HG03108 (cell line): ENCODE data around the gene WIF1.

Experiments
- ATAC-seq: cut with Tn5 transposase; IDR thresholded peaks from one replicate; pipeline ENCODE4 v1.9.1; 2021; ENCODE audit warnings: moderate library complexity; ENCODE audit not compliant: unreplicated experiment

WIF1 gene

GRCh38 chr12:65121049-65121955, at the start of gene WIF1:
Gene WIF1, minus strand, starts transcription at chr12:65121305. Its CDS starts 114 bp downstream, at chr12:65121191.
- no peak for ATAC-seq

- ATAC-seq: peak; percentile 31
These were observed 49.2 kb upstream of the WIF1 start for GRCh38 chr12:65170209-65170881.

GRCh38 chr12:65169320-65170208, 48.5 kb upstream of the WIF1 start, which contains the start of gene LEMD3:
Gene LEMD3, plus strand, starts transcription at chr12:65169583. Its CDS starts 14 bp downstream, at chr12:65169597.
- ATAC-seq: peak; percentile 97

- ATAC-seq: no peak
These were observed 47.7 kb upstream of the WIF1 start for GRCh38 chr12:65168681-65169319.

- ATAC-seq: no peak
These were observed 43.7 kb upstream of the WIF1 start for GRCh38 chr12:65164774-65165173.

GRCh38 chr12:65164244-65164643, 43.1 kb upstream of the WIF1 start:
- no peak for ATAC-seq

GRCh38 chr12:65162609-65163008, 41.5 kb upstream of the WIF1 start:
- no peak for ATAC-seq

- no peak for ATAC-seq
These were observed 36.0 kb upstream of the WIF1 start for GRCh38 chr12:65157091-65157490.

GRCh38 chr12:65156366-65156841, 35.3 kb upstream of the WIF1 start:
- ATAC-seq: peak; percentile 93

- no peak for ATAC-seq
These were observed 34.7 kb upstream of the WIF1 start for GRCh38 chr12:65155784-65156183.

- ATAC-seq: no peak
These were observed 31.5 kb upstream of the WIF1 start for GRCh38 chr12:65152596-65152995.

- no peak for ATAC-seq
These were observed 30.9 kb upstream of the WIF1 start for GRCh38 chr12:65152012-65152411.

- ATAC-seq: no peak
These were observed 26.3 kb upstream of the WIF1 start for GRCh38 chr12:65147312-65147905.

- ATAC-seq: no peak
These were observed 19.6 kb upstream of the WIF1 start for GRCh38 chr12:65140738-65141137.

- no peak for ATAC-seq
These were observed 18.3 kb upstream of the WIF1 start for GRCh38 chr12:65139389-65139788.

- ATAC-seq: no peak
These were observed 12.8 kb upstream of the WIF1 start for GRCh38 chr12:65133879-65134278.

- no peak for ATAC-seq
These were observed 5.4 kb upstream of the WIF1 start for GRCh38 chr12:65126482-65126881.

- no peak for ATAC-seq
These were observed 4.9 kb upstream of the WIF1 start for GRCh38 chr12:65125975-65126374.

- no peak for ATAC-seq
These were observed 4.1 kb upstream of the WIF1 start for GRCh38 chr12:65125247-65125646.
